Neural cell (in vitro differentiated cells): Measurements from ENCODE around the gene VWA8. TPM values are rescaled to one million over a fixed set of nuclear protein-coding genes. Genes with fewer than 3 reads are reported as not detected.

Source experiments
- H2AFZ ChIP-seq: fragments of 200-600, 300-800 bp; sonication (generic), shearing (Covaris generic); 2 replicates; pipeline ENCODE4 v1.6.0; 2014; ENCODE audit warnings: low read depth, mild to moderate bottlenecking, antibody characterized with exemption, low read length, moderate library complexity
- H3F3A ChIP-seq: fragments of 200-600 bp; shearing (Covaris generic); 2 replicates; pipeline ENCODE4 v1.6.1; 2016; ENCODE audit warnings: mild to moderate bottlenecking, moderate library complexity, mixed read lengths, antibody characterized with exemption, low read length; ENCODE audit not compliant: insufficient read depth, poor library complexity, severe bottlenecking
- H3K27ac ChIP-seq: fragments of 200-600, 300-800 bp; sonication (generic), shearing (Covaris generic); 2 replicates; pipeline ENCODE4 v1.5.1; 2014; ENCODE audit warnings: mild to moderate bottlenecking, low read length, moderate library complexity
- H3K27me3 ChIP-seq: fragments of 300-800, 200-600 bp; sonication (generic), shearing (Covaris generic); 2 replicates; pipeline ENCODE4 v1.6.0; 2014; ENCODE audit warnings: mild to moderate bottlenecking, low read depth, low read length, moderate library complexity; ENCODE audit not compliant: insufficient read depth
- H3K36me3 ChIP-seq: fragments of 300-800, 200-600 bp; sonication (generic), shearing (Covaris generic); 2 replicates; pipeline ENCODE4 v1.5.1; 2014; ENCODE audit warnings: mild to moderate bottlenecking, antibody characterized with exemption, low read length, moderate library complexity; ENCODE audit not compliant: insufficient read depth
- H3K4me2 ChIP-seq: fragments of 300-800, 200-600 bp; sonication (generic), shearing (Covaris generic); 2 replicates; pipeline ENCODE4 v1.6.0; 2014; ENCODE audit warnings: mild to moderate bottlenecking, low read length
- H3K4me3 ChIP-seq: fragments of 300-800, 200-600 bp; sonication (generic), shearing (Covaris generic); 2 replicates; pipeline ENCODE4 v1.5.1; 2014; ENCODE audit warnings: mild to moderate bottlenecking, low read length, moderate library complexity
- H3K79me2 ChIP-seq: fragments of 200-600 bp; shearing (Covaris generic); replicated peaks from 2 replicates; pipeline ENCODE4 v1.6.0; 2014; ENCODE audit warnings: mild to moderate bottlenecking, low read length, moderate library complexity; ENCODE audit not compliant: insufficient read depth
- H3K9ac ChIP-seq: fragments of 300-800, 200-600 bp; sonication (generic), shearing (Covaris generic); 2 replicates; pipeline ENCODE4 v1.6.1; 2016; ENCODE audit warnings: mild to moderate bottlenecking, low read length, mixed read lengths
- H3K9me2 ChIP-seq: fragments of 200-600 bp; shearing (Covaris generic); 2 replicates; pipeline ENCODE4 v1.6.1; 2016; ENCODE audit warnings: mild to moderate bottlenecking, low read length, mixed read lengths; ENCODE audit not compliant: insufficient read depth
- H3K9me3 ChIP-seq: fragments of 200-600, 300-800 bp; sonication (generic), shearing (Covaris generic); 2 replicates; pipeline ENCODE4 v1.6.1; 2016; ENCODE audit warnings: mild to moderate bottlenecking, mixed run types, low read length, moderate library complexity, mixed read lengths
- H4K20me1 ChIP-seq: fragments of 200-600 bp; shearing (Covaris generic); 2 replicates; pipeline ENCODE4 v1.6.1; 2016; ENCODE audit warnings: mild to moderate bottlenecking, mixed run types; ENCODE audit not compliant: insufficient read depth
- EP300 ChIP-seq: fragments of 450-650 bp; conservative IDR thresholded peaks from 2 replicates; pipeline ENCODE4 v1.6.1; 2014; ENCODE audit warnings: antibody characterized with exemption, mild to moderate bottlenecking, moderate library complexity; ENCODE audit not compliant: poor library complexity, severe bottlenecking
- EZH2 ChIP-seq: fragments of 200-600, 300-800 bp; shearing (Covaris generic), sonication (generic); IDR thresholded peaks from 2 replicates; pipeline ENCODE4 v1.6.1; 2014; ENCODE audit warnings: antibody characterized with exemption, low read length, borderline replicate concordance, mild to moderate bottlenecking; ENCODE audit not compliant: insufficient read depth, poor library complexity, severe bottlenecking
- MXI1 ChIP-seq: fragments of 450-650 bp; conservative IDR thresholded peaks from 2 replicates; pipeline ENCODE4 v1.6.1; 2014; ENCODE audit warnings: antibody characterized with exemption, mild to moderate bottlenecking; ENCODE audit not compliant: poor library complexity, severe bottlenecking
- POLR2AphosphoS5 ChIP-seq: IDR thresholded peaks from 2 replicates; pipeline ENCODE4 v1.6.1; 2012
- RAD21 ChIP-seq: fragments of 450-650 bp; conservative IDR thresholded peaks from 2 replicates; pipeline ENCODE4 v1.6.1; 2014; ENCODE audit warnings: antibody characterized with exemption, mild to moderate bottlenecking, moderate library complexity
- SMC3 ChIP-seq: fragments of 450-650 bp; conservative IDR thresholded peaks from 2 replicates; pipeline ENCODE4 v1.6.1; 2014; ENCODE audit warnings: antibody characterized with exemption, mild to moderate bottlenecking, moderate library complexity; ENCODE audit not compliant: poor library complexity
- TAF1 ChIP-seq: IDR thresholded peaks from 2 replicates; pipeline ENCODE4 v1.6.1; 2012; ENCODE audit warnings: low read depth
- polyA plus RNA-seq: library from polyadenylated mRNA; depleted of rRNA; stranded (reverse); fragments of >200 nt; gene quantifications from 2 replicates; pipeline ENCODE4 v1.2.3, GENCODE V29; 2014
- TF ChIP-seq, protein P1 (sequence below): fragments of 450-650 bp; IDR thresholded peaks from 2 replicates; pipeline ENCODE4 v1.5.1; 2014; ENCODE audit warnings: antibody characterized with exemption, mild to moderate bottlenecking, moderate library complexity; ENCODE audit not compliant: poor library complexity, severe bottlenecking
- TF ChIP-seq, protein P2 (sequence below): IDR thresholded peaks from 2 replicates; pipeline ENCODE4 v1.6.1; 2012; ENCODE audit warnings: borderline replicate concordance

Gene VWA8
- polyA plus RNA-seq, 1 donor from 2014 or later: 3.6 TPM

DNA sequence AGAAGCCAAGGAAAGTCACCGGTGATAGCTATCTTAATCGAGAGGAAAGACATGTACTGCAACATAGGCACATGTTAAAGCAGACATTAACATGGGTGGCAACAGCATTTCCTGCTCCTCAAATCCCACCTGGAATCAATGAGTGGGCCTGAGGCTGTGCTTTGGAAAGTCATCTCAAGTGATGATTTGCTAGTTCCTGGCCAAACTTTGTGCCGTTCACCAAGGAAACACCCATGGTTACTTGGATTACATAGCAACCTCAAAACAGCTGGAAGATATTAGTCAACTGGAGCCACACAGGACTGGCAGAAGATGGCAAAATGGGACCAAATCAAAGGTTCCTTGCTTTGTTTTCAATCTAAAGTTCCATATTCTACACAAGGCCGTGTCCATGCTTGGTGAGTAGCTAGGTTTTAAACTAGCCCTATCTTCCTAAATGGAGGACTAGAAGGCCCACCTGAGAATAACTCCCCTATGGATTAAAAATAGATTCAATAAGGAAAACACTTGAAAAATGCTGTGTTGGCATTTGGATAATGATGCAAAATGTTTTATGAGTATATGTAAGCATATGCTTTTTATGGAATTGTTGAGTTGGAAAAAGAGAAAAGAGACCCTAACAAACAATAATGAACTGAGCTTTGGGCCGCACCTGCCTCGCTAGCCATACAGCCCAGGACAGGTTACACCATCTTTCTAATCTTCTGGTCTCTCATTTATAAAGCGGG lies 359.0 kb downstream of the VWA8 start:
- Histone ChIP-seq H4K20me1 (no peaks in the 10 kb centered on the region), H3K9ac (no peak overlapping the region), H3F3A (no peaks in the 10 kb centered on the region), H3K4me2 (no peak overlapping the region), H3K79me2 (no peaks in the 10 kb centered on the region), H3K4me3 (no peak overlapping the region), H3K36me3 (no peaks in the 10 kb centered on the region), H2AFZ (no peak overlapping the region), H3K27me3 (no peaks in the 10 kb centered on the region), H3K27ac (no peak overlapping the region), H3K9me3 (no peaks in the 10 kb centered on the region), H3K9me2 (no peaks in the 10 kb centered on the region)
- TF ChIP-seq TAF1: no peak
- TF ChIP-seq POLR2AphosphoS5: no peak
- TF ChIP-seq SMC3: no peak
- no peak for TF ChIP-seq RAD21
- TF ChIP-seq EP300: no peak
- TF ChIP-seq EZH2: no peak
- TF ChIP-seq, protein P1, sequence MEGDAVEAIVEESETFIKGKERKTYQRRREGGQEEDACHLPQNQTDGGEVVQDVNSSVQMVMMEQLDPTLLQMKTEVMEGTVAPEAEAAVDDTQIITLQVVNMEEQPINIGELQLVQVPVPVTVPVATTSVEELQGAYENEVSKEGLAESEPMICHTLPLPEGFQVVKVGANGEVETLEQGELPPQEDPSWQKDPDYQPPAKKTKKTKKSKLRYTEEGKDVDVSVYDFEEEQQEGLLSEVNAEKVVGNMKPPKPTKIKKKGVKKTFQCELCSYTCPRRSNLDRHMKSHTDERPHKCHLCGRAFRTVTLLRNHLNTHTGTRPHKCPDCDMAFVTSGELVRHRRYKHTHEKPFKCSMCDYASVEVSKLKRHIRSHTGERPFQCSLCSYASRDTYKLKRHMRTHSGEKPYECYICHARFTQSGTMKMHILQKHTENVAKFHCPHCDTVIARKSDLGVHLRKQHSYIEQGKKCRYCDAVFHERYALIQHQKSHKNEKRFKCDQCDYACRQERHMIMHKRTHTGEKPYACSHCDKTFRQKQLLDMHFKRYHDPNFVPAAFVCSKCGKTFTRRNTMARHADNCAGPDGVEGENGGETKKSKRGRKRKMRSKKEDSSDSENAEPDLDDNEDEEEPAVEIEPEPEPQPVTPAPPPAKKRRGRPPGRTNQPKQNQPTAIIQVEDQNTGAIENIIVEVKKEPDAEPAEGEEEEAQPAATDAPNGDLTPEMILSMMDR: no peak

DNA sequence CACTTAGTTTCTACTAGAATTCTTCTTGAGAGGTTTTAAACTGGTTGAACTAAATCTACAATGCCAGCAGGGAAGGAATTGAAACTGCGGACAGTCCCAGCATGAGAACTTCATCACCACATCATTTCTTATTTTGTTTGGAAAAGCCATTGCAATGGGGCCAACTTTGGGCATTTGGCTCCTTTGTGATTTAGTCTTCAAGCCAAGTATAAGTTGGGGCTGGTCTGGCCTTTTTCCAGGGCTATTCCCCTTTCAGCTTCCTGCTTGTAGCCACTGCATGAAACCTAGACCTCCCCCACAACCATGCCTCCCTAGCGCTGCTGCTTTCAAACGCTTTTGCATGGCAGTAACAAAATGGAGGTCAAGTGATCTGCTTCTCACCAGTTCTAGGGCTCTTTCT lies 361.3 kb downstream of the VWA8 start:
- Histone ChIP-seq H3K4me3 (no peak overlapping the region), H3K27ac (no peak overlapping the region), H3K9me3 (no peaks in the 10 kb centered on the region), H3F3A (no peaks in the 10 kb centered on the region), H4K20me1 (no peaks in the 10 kb centered on the region), H3K9ac (no peak overlapping the region), H3K9me2 (no peaks in the 10 kb centered on the region), H2AFZ (no peak overlapping the region), H3K27me3 (no peaks in the 10 kb centered on the region), H3K79me2 (no peaks in the 10 kb centered on the region), H3K36me3 (no peaks in the 10 kb centered on the region), H3K4me2 (no peak overlapping the region)
- TF ChIP-seq EP300 (no peak), POLR2AphosphoS5 (no peak), RAD21 (no peak), EZH2 (no peak), TAF1 (no peak), MXI1 (no peak), SMC3 (no peak)
- TF ChIP-seq, protein P1: no peak
- TF ChIP-seq, protein P2, sequence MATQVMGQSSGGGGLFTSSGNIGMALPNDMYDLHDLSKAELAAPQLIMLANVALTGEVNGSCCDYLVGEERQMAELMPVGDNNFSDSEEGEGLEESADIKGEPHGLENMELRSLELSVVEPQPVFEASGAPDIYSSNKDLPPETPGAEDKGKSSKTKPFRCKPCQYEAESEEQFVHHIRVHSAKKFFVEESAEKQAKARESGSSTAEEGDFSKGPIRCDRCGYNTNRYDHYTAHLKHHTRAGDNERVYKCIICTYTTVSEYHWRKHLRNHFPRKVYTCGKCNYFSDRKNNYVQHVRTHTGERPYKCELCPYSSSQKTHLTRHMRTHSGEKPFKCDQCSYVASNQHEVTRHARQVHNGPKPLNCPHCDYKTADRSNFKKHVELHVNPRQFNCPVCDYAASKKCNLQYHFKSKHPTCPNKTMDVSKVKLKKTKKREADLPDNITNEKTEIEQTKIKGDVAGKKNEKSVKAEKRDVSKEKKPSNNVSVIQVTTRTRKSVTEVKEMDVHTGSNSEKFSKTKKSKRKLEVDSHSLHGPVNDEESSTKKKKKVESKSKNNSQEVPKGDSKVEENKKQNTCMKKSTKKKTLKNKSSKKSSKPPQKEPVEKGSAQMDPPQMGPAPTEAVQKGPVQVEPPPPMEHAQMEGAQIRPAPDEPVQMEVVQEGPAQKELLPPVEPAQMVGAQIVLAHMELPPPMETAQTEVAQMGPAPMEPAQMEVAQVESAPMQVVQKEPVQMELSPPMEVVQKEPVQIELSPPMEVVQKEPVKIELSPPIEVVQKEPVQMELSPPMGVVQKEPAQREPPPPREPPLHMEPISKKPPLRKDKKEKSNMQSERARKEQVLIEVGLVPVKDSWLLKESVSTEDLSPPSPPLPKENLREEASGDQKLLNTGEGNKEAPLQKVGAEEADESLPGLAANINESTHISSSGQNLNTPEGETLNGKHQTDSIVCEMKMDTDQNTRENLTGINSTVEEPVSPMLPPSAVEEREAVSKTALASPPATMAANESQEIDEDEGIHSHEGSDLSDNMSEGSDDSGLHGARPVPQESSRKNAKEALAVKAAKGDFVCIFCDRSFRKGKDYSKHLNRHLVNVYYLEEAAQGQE: no peak
